GM12874 (cell line): Measurements from ENCODE around the gene FURIN.

Experiments used
- TF ChIP-seq, protein P1 (sequence below): IDR thresholded peaks from 2 replicates; pipeline ENCODE4 v1.5.1; 2011; ENCODE audit warnings: low read depth, mild to moderate bottlenecking, control low read depth, low read length, moderate library complexity; ENCODE audit not compliant: insufficient read depth

FURIN gene

DNA sequence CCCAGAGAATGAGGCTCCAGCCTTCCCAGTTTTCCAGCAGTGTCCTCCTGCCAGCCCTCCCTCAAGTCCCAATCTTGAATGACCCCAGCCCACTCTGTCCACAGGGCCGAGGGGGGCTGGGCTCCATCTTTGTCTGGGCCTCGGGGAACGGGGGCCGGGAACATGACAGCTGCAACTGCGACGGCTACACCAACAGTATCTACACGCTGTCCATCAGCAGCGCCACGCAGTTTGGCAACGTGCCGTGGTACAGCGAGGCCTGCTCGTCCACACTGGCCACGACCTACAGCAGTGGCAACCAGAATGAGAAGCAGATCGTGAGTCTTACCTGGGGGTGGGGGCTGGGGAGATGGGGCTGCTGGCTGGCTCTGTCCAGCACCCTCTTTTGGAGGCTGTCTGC, 10.3 kb downstream of the FURIN start:
- TF ChIP-seq, protein P1, sequence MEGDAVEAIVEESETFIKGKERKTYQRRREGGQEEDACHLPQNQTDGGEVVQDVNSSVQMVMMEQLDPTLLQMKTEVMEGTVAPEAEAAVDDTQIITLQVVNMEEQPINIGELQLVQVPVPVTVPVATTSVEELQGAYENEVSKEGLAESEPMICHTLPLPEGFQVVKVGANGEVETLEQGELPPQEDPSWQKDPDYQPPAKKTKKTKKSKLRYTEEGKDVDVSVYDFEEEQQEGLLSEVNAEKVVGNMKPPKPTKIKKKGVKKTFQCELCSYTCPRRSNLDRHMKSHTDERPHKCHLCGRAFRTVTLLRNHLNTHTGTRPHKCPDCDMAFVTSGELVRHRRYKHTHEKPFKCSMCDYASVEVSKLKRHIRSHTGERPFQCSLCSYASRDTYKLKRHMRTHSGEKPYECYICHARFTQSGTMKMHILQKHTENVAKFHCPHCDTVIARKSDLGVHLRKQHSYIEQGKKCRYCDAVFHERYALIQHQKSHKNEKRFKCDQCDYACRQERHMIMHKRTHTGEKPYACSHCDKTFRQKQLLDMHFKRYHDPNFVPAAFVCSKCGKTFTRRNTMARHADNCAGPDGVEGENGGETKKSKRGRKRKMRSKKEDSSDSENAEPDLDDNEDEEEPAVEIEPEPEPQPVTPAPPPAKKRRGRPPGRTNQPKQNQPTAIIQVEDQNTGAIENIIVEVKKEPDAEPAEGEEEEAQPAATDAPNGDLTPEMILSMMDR, result no peak

DNA sequence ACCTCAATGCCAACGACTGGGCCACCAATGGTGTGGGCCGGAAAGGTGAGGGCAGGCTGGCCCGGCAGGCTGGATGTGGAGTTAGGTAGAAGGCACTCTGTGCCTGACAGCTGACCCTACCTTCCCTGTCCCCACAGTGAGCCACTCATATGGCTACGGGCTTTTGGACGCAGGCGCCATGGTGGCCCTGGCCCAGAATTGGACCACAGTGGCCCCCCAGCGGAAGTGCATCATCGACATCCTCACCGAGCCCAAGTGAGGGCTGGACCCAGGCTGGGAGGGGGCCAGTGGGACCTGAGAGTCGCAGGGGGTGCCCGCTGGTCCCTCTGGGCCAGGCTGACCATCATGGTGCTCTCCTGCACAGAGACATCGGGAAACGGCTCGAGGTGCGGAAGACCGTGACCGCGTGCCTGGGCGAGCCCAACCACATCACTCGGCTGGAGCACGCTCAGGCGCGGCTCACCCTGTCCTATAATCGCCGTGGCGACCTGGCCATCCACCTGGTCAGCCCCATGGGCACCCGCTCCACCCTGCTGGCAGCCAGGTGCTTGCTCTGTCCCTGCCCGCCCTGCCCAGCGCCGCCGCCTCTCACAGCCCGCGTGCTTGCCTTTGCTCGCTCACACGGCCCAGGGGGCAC, 11.5 kb downstream of the FURIN start:
- TF ChIP-seq, protein P1, result no peak

DNA sequence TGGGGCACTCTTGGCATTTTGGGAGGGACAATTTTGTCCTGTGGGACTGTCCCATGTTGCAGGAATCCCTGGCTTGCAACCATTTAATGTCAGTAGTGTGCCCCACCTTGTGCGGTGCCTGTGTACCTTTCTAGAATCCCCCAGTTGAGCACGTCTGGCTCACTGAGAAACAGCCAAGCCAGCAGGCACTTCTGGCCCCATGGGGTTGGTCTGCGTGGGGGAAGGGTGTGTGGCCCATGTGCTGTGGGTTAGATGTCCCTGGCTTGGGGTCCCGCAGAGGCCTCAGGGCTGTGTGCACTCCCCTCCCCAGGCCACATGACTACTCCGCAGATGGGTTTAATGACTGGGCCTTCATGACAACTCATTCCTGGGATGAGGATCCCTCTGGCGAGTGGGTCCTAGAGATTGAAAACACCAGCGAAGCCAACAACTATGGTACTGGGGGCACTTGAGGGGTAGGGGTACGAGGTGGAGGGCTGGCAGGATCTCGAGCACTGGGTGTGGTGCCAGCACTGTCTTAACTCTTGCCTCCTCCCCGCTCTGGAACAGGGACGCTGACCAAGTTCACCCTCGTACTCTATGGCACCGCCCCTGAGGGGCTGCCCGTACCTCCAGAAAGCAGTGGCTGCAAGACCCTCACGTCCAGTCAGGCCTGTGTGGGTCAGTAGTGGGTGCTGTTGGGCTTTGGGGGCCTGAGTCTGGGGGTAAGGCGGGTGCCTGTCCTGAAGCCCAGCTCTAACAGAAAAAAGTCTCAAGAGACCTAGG, 12.2 kb downstream of the FURIN start:
- TF ChIP-seq, protein P1, result no peak

DNA sequence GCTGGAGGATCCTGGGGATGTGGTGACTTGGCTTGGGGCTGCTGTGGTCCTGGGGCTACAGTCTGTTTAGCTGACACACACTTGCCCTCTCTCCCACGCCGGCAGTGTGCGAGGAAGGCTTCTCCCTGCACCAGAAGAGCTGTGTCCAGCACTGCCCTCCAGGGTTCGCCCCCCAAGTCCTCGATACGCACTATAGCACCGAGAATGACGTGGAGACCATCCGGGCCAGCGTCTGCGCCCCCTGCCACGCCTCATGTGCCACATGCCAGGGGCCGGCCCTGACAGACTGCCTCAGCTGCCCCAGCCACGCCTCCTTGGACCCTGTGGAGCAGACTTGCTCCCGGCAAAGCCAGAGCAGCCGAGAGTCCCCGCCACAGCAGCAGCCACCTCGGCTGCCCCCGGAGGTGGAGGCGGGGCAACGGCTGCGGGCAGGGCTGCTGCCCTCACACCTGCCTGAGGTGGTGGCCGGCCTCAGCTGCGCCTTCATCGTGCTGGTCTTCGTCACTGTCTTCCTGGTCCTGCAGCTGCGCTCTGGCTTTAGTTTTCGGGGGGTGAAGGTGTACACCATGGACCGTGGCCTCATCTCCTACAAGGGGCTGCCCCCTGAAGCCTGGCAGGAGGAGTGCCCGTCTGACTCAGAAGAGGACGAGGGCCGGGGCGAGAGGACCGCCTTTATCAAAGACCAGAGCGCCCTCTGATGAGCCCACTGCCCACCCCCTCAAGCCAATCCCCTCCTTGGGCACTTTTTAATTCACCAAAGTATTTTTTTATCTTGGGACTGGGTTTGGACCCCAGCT, 13.0 kb downstream of the FURIN start:
- TF ChIP-seq, protein P1, result no peak

DNA sequence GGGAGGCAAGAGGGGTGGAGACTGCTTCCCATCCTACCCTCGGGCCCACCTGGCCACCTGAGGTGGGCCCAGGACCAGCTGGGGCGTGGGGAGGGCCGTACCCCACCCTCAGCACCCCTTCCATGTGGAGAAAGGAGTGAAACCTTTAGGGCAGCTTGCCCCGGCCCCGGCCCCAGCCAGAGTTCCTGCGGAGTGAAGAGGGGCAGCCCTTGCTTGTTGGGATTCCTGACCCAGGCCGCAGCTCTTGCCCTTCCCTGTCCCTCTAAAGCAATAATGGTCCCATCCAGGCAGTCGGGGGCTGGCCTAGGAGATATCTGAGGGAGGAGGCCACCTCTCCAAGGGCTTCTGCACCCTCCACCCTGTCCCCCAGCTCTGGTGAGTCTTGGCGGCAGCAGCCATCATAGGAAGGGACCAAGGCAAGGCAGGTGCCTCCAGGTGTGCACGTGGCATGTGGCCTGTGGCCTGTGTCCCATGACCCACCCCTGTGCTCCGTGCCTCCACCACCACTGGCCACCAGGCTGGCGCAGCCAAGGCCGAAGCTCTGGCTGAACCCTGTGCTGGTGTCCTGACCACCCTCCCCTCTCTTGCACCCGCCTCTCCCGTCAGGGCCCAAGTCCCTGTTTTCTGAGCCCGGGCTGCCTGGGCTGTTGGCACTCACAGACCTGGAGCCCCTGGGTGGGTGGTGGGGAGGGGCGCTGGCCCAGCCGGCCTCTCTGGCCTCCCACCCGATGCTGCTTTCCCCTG, 13.8 kb downstream of the FURIN start:
- TF ChIP-seq, protein P1, result no peak

DNA sequence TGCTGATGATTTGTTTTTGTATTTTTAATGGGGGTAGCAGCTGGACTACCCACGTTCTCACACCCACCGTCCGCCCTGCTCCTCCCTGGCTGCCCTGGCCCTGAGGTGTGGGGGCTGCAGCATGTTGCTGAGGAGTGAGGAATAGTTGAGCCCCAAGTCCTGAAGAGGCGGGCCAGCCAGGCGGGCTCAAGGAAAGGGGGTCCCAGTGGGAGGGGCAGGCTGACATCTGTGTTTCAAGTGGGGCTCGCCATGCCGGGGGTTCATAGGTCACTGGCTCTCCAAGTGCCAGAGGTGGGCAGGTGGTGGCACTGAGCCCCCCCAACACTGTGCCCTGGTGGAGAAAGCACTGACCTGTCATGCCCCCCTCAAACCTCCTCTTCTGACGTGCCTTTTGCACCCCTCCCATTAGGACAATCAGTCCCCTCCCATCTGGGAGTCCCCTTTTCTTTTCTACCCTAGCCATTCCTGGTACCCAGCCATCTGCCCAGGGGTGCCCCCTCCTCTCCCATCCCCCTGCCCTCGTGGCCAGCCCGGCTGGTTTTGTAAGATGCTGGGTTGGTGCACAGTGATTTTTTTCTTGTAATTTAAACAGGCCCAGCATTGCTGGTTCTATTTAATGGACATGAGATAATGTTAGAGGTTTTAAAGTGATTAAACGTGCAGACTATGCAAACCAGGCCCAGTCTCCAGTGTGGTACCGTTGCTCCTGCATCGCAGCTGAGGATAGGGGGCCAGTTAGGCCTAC, 14.6 kb downstream of the FURIN start:
- TF ChIP-seq, protein P1, result no peak
